SU-DHL-6 (cell line): ENCODE measurements around the gene CADM2.

Experiments
- CTCF ChIP-seq: fragments of 200-600 bp; sonication (generic); IDR thresholded peaks from one replicate; pipeline ENCODE4 v1.5.1; 2017; ENCODE audit warnings: antibody characterized with exemption, mild to moderate bottlenecking, low read length, moderate library complexity; ENCODE audit not compliant: insufficient read depth, poor library complexity, severe bottlenecking
- EZH2phosphoT487 ChIP-seq: fragments of 200-600 bp; sonication (generic), shearing (Covaris generic); conservative IDR thresholded peaks from 2 replicates; pipeline ENCODE4 v1.6.1; 2018; ENCODE audit warnings: mild to moderate bottlenecking, antibody characterized with exemption, low read length, moderate library complexity, mixed read lengths

- TF ChIP-seq CTCF: no peak
- TF ChIP-seq EZH2phosphoT487: no peak
Observed at GRCh38 chr3:84925571-84925970, 33.2 kb upstream of the CADM2 start.
